IPS-15b (cell line): ENCODE data around the gene GRIK4.

Experiments
- H3K27me3 ChIP-seq: one replicate; pipeline ENCODE4 v1.6.1; 2013; ENCODE audit warnings: low read length; ENCODE audit not compliant: control insufficient read depth, insufficient read depth
- H3K36me3 ChIP-seq: one replicate; pipeline ENCODE4 v1.6.1; 2013; ENCODE audit warnings: low read length; ENCODE audit not compliant: control insufficient read depth, insufficient read depth
- H3K4me1 ChIP-seq: one replicate; pipeline ENCODE4 v1.6.1; 2013; ENCODE audit warnings: mild to moderate bottlenecking, low read length; ENCODE audit not compliant: control insufficient read depth, insufficient read depth
- H3K4me3 ChIP-seq: one replicate; pipeline ENCODE4 v1.5.1; 2013; ENCODE audit warnings: low read depth, low read length
- H3K9ac ChIP-seq: one replicate; pipeline ENCODE4 v1.6.1; 2013; ENCODE audit warnings: low read depth, mild to moderate bottlenecking, low read length
- H3K9me3 ChIP-seq: one replicate; pipeline ENCODE4 v1.6.1; 2013; ENCODE audit warnings: mild to moderate bottlenecking, low read length; ENCODE audit not compliant: control insufficient read depth, insufficient read depth

The GRIK4 gene

GRCh38 chr11:120681434-120682331 lies 170.1 kb downstream of the GRIK4 start:
- H3K4me1 ChIP-seq = peaks cover 7% of the 10 kb centered on the region
- no peaks in the 10 kb centered on the region for H3K36me3 ChIP-seq
- no peaks in the 10 kb centered on the region for H3K9me3 ChIP-seq
- H3K4me3 ChIP-seq = no peak overlapping the region
- H3K9ac ChIP-seq = no peak overlapping the region
- no peaks in the 10 kb centered on the region for H3K27me3 ChIP-seq

GRCh38 chr11:120682332-120682649 lies 170.7 kb downstream of the GRIK4 start:
- peaks cover 7% of the 10 kb centered on the region for H3K4me1 ChIP-seq
- no peak overlapping the region for H3K9ac ChIP-seq
- no peak overlapping the region for H3K4me3 ChIP-seq
- H3K27me3 ChIP-seq = no peaks in the 10 kb centered on the region
- no peaks in the 10 kb centered on the region for H3K36me3 ChIP-seq
- H3K9me3 ChIP-seq = no peaks in the 10 kb centered on the region

- Histone ChIP-seq H3K9me3 (no peaks in the 10 kb centered on the region), H3K9ac (no peak overlapping the region), H3K27me3 (no peaks in the 10 kb centered on the region), H3K36me3 (no peaks in the 10 kb centered on the region), H3K4me3 (no peak overlapping the region), H3K4me1 (peaks cover 7% of the 10 kb centered on the region)
Observed at GRCh38 chr11:120682866-120683265, 171.3 kb downstream of the GRIK4 start.

- no peaks in the 10 kb centered on the region for H3K36me3 ChIP-seq
- no peak overlapping the region for H3K4me3 ChIP-seq
- H3K9me3 ChIP-seq = no peaks in the 10 kb centered on the region
- H3K9ac ChIP-seq = no peak overlapping the region
- H3K27me3 ChIP-seq = no peaks in the 10 kb centered on the region
- peaks cover 7% of the 10 kb centered on the region for H3K4me1 ChIP-seq
Observed at GRCh38 chr11:120686516-120686915, 175.0 kb downstream of the GRIK4 start.

GRCh38 chr11:120688163-120688562 lies 176.6 kb downstream of the GRIK4 start:
- Histone ChIP-seq H3K9me3 (no peaks in the 10 kb centered on the region), H3K27me3 (no peaks in the 10 kb centered on the region), H3K36me3 (no peaks in the 10 kb centered on the region), H3K4me1 (no peaks in the 10 kb centered on the region), H3K4me3 (no peak overlapping the region), H3K9ac (no peak overlapping the region)

- H3K27me3 ChIP-seq = no peaks in the 10 kb centered on the region
- H3K4me3 ChIP-seq = no peak overlapping the region
- no peak overlapping the region for H3K9ac ChIP-seq
Observed at GRCh38 chr11:120689596-120690275, 178.2 kb downstream of the GRIK4 start.

GRCh38 chr11:120690406-120690805 lies 178.9 kb downstream of the GRIK4 start:
- Histone ChIP-seq H3K27me3 (no peaks in the 10 kb centered on the region), H3K36me3 (no peaks in the 10 kb centered on the region), H3K4me1 (no peaks in the 10 kb centered on the region), H3K9ac (no peak overlapping the region), H3K4me3 (no peak overlapping the region), H3K9me3 (no peaks in the 10 kb centered on the region)

More at GRCh38 chr11:120689596-120690275, 178.2 kb downstream of the GRIK4 start:
- Histone ChIP-seq H3K36me3 (no peaks in the 10 kb centered on the region), H3K9me3 (no peaks in the 10 kb centered on the region), H3K4me1 (no peaks in the 10 kb centered on the region)

- H3K4me3 ChIP-seq = no peak overlapping the region
- no peaks in the 10 kb centered on the region for H3K9me3 ChIP-seq
- no peak overlapping the region for H3K9ac ChIP-seq
- no peaks in the 10 kb centered on the region for H3K27me3 ChIP-seq
- H3K36me3 ChIP-seq = no peaks in the 10 kb centered on the region
- H3K4me1 ChIP-seq = no peaks in the 10 kb centered on the region
Observed at GRCh38 chr11:120694726-120695125, 183.2 kb downstream of the GRIK4 start.

GRCh38 chr11:120695426-120695825 lies 183.9 kb downstream of the GRIK4 start:
- Histone ChIP-seq H3K9ac (no peak overlapping the region), H3K4me1 (no peaks in the 10 kb centered on the region), H3K4me3 (no peak overlapping the region), H3K27me3 (no peaks in the 10 kb centered on the region), H3K9me3 (no peaks in the 10 kb centered on the region), H3K36me3 (no peaks in the 10 kb centered on the region)

GRCh38 chr11:120695939-120696338 lies 184.4 kb downstream of the GRIK4 start:
- Histone ChIP-seq H3K9ac (no peak overlapping the region), H3K27me3 (no peaks in the 10 kb centered on the region), H3K4me3 (no peak overlapping the region), H3K9me3 (no peaks in the 10 kb centered on the region), H3K4me1 (no peaks in the 10 kb centered on the region), H3K36me3 (no peaks in the 10 kb centered on the region)

GRCh38 chr11:120696597-120697218 lies 185.2 kb downstream of the GRIK4 start:
- Histone ChIP-seq H3K9me3 (no peaks in the 10 kb centered on the region), H3K4me3 (no peak overlapping the region), H3K27me3 (no peaks in the 10 kb centered on the region), H3K9ac (no peak overlapping the region), H3K4me1 (no peaks in the 10 kb centered on the region), H3K36me3 (no peaks in the 10 kb centered on the region)

- no peaks in the 10 kb centered on the region for H3K4me1 ChIP-seq
Observed at GRCh38 chr11:120698918-120699317, 187.4 kb downstream of the GRIK4 start.

More at GRCh38 chr11:120698918-120699317, 187.4 kb downstream of the GRIK4 start:
- H3K9me3 ChIP-seq = no peaks in the 10 kb centered on the region
- H3K36me3 ChIP-seq = no peaks in the 10 kb centered on the region
- no peaks in the 10 kb centered on the region for H3K27me3 ChIP-seq
- H3K9ac ChIP-seq = no peak overlapping the region
- no peak overlapping the region for H3K4me3 ChIP-seq
